Endothelial cell of umbilical vein (primary cell): ENCODE data around the gene CBFA2T3. TPM values are rescaled to one million over a fixed set of nuclear protein-coding genes. Genes with fewer than 3 reads are reported as not detected.

Experiments
- BruUV-seq: library from RNA; stranded (reverse); fragments of 400-500 nt; replicated peaks from 2 replicates; lab custom pipeline; 2021; lab: Mats Ljungman, UMichigan
- CTCF ChIA-PET: fragments of 300-600, 350-600 bp; sonication (Branson Sonifier 250); formaldehyde crosslinking; loops from one replicate; lab custom pipeline; 2021; ENCODE audit warnings: antibody characterized with exemption, inconsistent platforms; lab: Charles Lee
- POLR2A ChIA-PET: fragments of 300-600, 350-600 bp; sonication (Branson Sonifier 250); formaldehyde crosslinking; loops from one replicate; lab custom pipeline; 2021; ENCODE audit warnings: antibody characterized with exemption, inconsistent platforms; lab: Charles Lee
- DNase-seq: peaks from one replicate; pipeline ENCODE4 v3.0.0-alpha.2; 2011; ENCODE audit warnings: low read depth, low spot score
- FAIRE-seq: peaks from 2 replicates; lab custom pipeline; 2011; peaks lifted over from hg19 to GRCh38; lab: Jason Lieb, UNC
- H2AFZ ChIP-seq: 2 replicates; pipeline ENCODE4 v1.6.0; 2012; ENCODE audit warnings: low read depth, low read length, control low read depth, inconsistent platforms
- H3K27ac ChIP-seq: 2 replicates; pipeline ENCODE4 v1.5.1; 2011; ENCODE audit warnings: low read depth, mild to moderate bottlenecking, control low read depth, low read length, moderate library complexity; ENCODE audit not compliant: insufficient read depth
- H3K27me3 ChIP-seq, 2 experiments: 2 replicates each; pipeline versions ENCODE4 v1.6.0 to v1.6.1; 2011; ENCODE audit warnings: low read length in 2 of 2, mixed read lengths in 1 of 2; ENCODE audit not compliant: control insufficient read depth in 2 of 2, insufficient read depth in 2 of 2
- H3K36me3 ChIP-seq, 2 experiments: 2 replicates in 1 of 2; 3 replicates in 1 of 2; pipeline ENCODE4 v1.5.1; 2011; ENCODE audit warnings: low read length in 2 of 2, mild to moderate bottlenecking in 1 of 2, moderate library complexity in 1 of 2; ENCODE audit not compliant: control insufficient read depth in 2 of 2, insufficient read depth in 2 of 2; ENCODE audit errors: extremely low read depth in 1 of 2
- H3K4me1 ChIP-seq: 3 replicates; pipeline ENCODE4 v1.5.1; 2011; ENCODE audit warnings: mild to moderate bottlenecking, low read length; ENCODE audit not compliant: control insufficient read depth, insufficient read depth; ENCODE audit errors: extremely low read depth
- H3K4me2 ChIP-seq: 2 replicates; pipeline ENCODE4 v1.6.1; 2011; ENCODE audit warnings: low read length, control low read depth, mixed read lengths; ENCODE audit not compliant: insufficient read depth
- H3K4me3 ChIP-seq, 3 experiments: fragments of 200-600 bp in 1 of 3; sonication (generic), shearing (Covaris generic) in 1 of 3; replicated peaks in 1 of 3; 2 replicates each; pipeline ENCODE4 v1.5.1; 2011 to 2016; ENCODE audit warnings: control low read depth in 3 of 3, low read length in 3 of 3, mild to moderate bottlenecking in 2 of 3, inconsistent platforms in 1 of 3, low read depth in 1 of 3, moderate library complexity in 1 of 3; ENCODE audit not compliant: insufficient read depth in 1 of 3
- H3K79me2 ChIP-seq: 2 replicates; pipeline ENCODE4 v1.6.0; 2012; ENCODE audit warnings: low read length, inconsistent platforms; ENCODE audit not compliant: control insufficient read depth, insufficient read depth
- H3K9ac ChIP-seq: replicated peaks from 2 replicates; pipeline ENCODE3; 2011; ENCODE audit warnings: low read length, control low read depth; ENCODE audit not compliant: insufficient read depth; ENCODE audit errors: extremely low read depth
- H3K9me1 ChIP-seq: replicated peaks from 3 replicates; pipeline ENCODE4 v1.6.0; 2011; ENCODE audit warnings: mild to moderate bottlenecking, low read length; ENCODE audit not compliant: control insufficient read depth, insufficient read depth; ENCODE audit errors: extremely low read depth
- H3K9me3 ChIP-seq: replicated peaks from 2 replicates; pipeline ENCODE4 v1.5.1; 2012; ENCODE audit warnings: low read length, inconsistent platforms; ENCODE audit not compliant: control insufficient read depth, insufficient read depth
- H4K20me1 ChIP-seq: replicated peaks from 2 replicates; pipeline ENCODE3; 2011; ENCODE audit warnings: mild to moderate bottlenecking, low read length; ENCODE audit not compliant: control insufficient read depth, insufficient read depth; ENCODE audit errors: extremely low read depth
- GATA2 ChIP-seq: IDR thresholded peaks from 2 replicates; pipeline ENCODE4 v1.7.0; 2011; ENCODE audit warnings: low read depth, mild to moderate bottlenecking, moderate library complexity, mixed read lengths, low read length; ENCODE audit not compliant: insufficient read length, insufficient read depth
- MYC ChIP-seq: IDR thresholded peaks from one replicate; pipeline ENCODE4 v1.6.1; 2011; ENCODE audit warnings: mild to moderate bottlenecking, low read depth, low read length
- POLR2A ChIP-seq: IDR thresholded peaks from 2 replicates; pipeline ENCODE4 v1.6.1; 2012; ENCODE audit warnings: low read depth, mild to moderate bottlenecking, control low read depth, low read length
- POLR2AphosphoS5 ChIP-seq: IDR thresholded peaks from 2 replicates; pipeline ENCODE4 v1.6.1; 2012; ENCODE audit warnings: low read depth, mild to moderate bottlenecking, control low read depth, low read length, moderate library complexity; ENCODE audit not compliant: insufficient read depth
- dilution Hi-C: fragments of 300-500 bp; cut with MboI; formaldehyde crosslinking; loops from one replicate; pipeline ENCODE4 v1.15.0; 2019; ENCODE audit warnings: low sequenced_read_pairs; ENCODE audit not compliant: extremely low pct_ligation_motif_present
- intact Hi-C: fragments of 100-400 bp; cut with micrococcal nuclease; formaldehyde crosslinking; loops from one replicate; pipeline ENCODE4 v1.10.0; 2022
- polyA plus RNA-seq, 4 experiments: library from polyadenylated mRNA; depleted of rRNA in 3 of 4; stranded (reverse) in 3 of 4; unstranded in 1 of 4; fragments of >200 nt; gene quantifications; 2 replicates each; pipeline versions ENCODE4 v1.2.1 to v1.2.3, GENCODE V29; 2011 to 2012; ENCODE audit warnings: missing spikeins in 1 of 4
- total RNA-seq: library from RNA; stranded (reverse); gene quantifications from 2 replicates; pipeline ENCODE4 v1.2.3, GENCODE V29; 2021
- TF ChIP-seq, protein P1 (sequence below): IDR thresholded peaks from 2 replicates; pipeline ENCODE4 v1.6.1; 2011; ENCODE audit not compliant: insufficient read depth, insufficient read length
- TF ChIP-seq, protein P2 (sequence below), 2 donors: IDR thresholded peaks; 1 replicate in 1 of 2; 2 replicates in 1 of 2; pipeline ENCODE4 v1.5.1; 2011; ENCODE audit warnings: low read length in 2 of 2, mild to moderate bottlenecking in 2 of 2, moderate library complexity in 2 of 2, control low read depth in 1 of 2, inconsistent platforms in 1 of 2, low read depth in 1 of 2; ENCODE audit not compliant: insufficient read depth in 1 of 2; ENCODE audit errors: extremely low read depth in 1 of 2

CBFA2T3 gene
- total and polyA plus RNA-seq, 2 donors (not counting 3 experiments of a cell fraction or from before 2014, with no cell fraction given) = not detected

GRCh38 chr16:88938119-88938776, 38.8 kb downstream of the CBFA2T3 start:
- TF ChIP-seq POLR2A = no peak
- no peak for TF ChIP-seq GATA2
- TF ChIP-seq, protein P1, sequence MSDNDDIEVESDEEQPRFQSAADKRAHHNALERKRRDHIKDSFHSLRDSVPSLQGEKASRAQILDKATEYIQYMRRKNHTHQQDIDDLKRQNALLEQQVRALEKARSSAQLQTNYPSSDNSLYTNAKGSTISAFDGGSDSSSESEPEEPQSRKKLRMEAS = no peak
- no peak for TF ChIP-seq POLR2AphosphoS5
- TF ChIP-seq, protein P2, sequence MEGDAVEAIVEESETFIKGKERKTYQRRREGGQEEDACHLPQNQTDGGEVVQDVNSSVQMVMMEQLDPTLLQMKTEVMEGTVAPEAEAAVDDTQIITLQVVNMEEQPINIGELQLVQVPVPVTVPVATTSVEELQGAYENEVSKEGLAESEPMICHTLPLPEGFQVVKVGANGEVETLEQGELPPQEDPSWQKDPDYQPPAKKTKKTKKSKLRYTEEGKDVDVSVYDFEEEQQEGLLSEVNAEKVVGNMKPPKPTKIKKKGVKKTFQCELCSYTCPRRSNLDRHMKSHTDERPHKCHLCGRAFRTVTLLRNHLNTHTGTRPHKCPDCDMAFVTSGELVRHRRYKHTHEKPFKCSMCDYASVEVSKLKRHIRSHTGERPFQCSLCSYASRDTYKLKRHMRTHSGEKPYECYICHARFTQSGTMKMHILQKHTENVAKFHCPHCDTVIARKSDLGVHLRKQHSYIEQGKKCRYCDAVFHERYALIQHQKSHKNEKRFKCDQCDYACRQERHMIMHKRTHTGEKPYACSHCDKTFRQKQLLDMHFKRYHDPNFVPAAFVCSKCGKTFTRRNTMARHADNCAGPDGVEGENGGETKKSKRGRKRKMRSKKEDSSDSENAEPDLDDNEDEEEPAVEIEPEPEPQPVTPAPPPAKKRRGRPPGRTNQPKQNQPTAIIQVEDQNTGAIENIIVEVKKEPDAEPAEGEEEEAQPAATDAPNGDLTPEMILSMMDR (IDR thresholded peaks at IDR 0.05; ENCODE audit: extremely low read depth in 1 of 2, insufficient read depth in 1 of 2, low read depth in 1 of 2, low read length in 2 of 2) = no peak
- TF ChIP-seq MYC = no peak
- peaks cover 32 to 45% of the 10 kb centered on the region in 2 experiments for H3K27me3 ChIP-seq

More at GRCh38 chr16:88938119-88938776, 38.8 kb downstream of the CBFA2T3 start:
- dilution Hi-C loops (no loop called here), intact Hi-C loops (no loop called here)
- Histone ChIP-seq H3K27ac (no peak overlapping the region), H3K9me1 (no peaks in the 10 kb centered on the region), H3K36me3 (no peaks in the 10 kb centered on the region), H3K4me2 (no peak overlapping the region), H3K4me1 (no peaks in the 10 kb centered on the region), H3K4me3 (no peak overlapping the region), H3K9ac (no peak overlapping the region), H3K79me2 (no peaks in the 10 kb centered on the region), H4K20me1 (no peaks in the 10 kb centered on the region), H2AFZ (no peak overlapping the region), H3K9me3 (no peaks in the 10 kb centered on the region)
- no TSS peak for BruUV-seq
- CTCF ChIA-PET = no interaction called here
- DNase-seq (no peak), FAIRE-seq (no peak)
- POLR2A ChIA-PET = no interaction called here
